CD4-positive, alpha-beta memory T cell (primary cell): ENCODE data around the gene NDUFV1. TPM values are rescaled to one million over a fixed set of nuclear protein-coding genes. Genes with fewer than 3 reads are reported as not detected.
A peak's percentile ranks its signal among the peaks of the same experiment; 100 is the strongest.

Experiments
- CTCF ChIA-PET: fragments of 350-600 bp; sonication (Branson Sonifier 250); formaldehyde crosslinking; loops from one replicate; lab custom pipeline; 2021; ENCODE audit warnings: inconsistent platforms; ENCODE audit not compliant: partially characterized antibody; lab: Charles Lee
- POLR2A ChIA-PET: fragments of 350-600 bp; sonication (Branson Sonifier 250); formaldehyde crosslinking; loops from one replicate; lab custom pipeline; 2021; ENCODE audit not compliant: partially characterized antibody; lab: Charles Lee
- DNase-seq, 5 donors: peaks; one replicate each; pipeline versions ENCODE4 v3.0.0 to v3.0.0-alpha.2; 2020 to 2022; ENCODE audit warnings: mixed read lengths in 1 of 5
- H3K27ac ChIP-seq: one replicate; pipeline ENCODE4 v1.7.0; 2013; ENCODE audit warnings: low read depth, low read length
- H3K27me3 ChIP-seq: 2 replicates; pipeline ENCODE4 v1.7.0; 2013; ENCODE audit warnings: mild to moderate bottlenecking, low read length, moderate library complexity; ENCODE audit not compliant: insufficient read depth
- H3K36me3 ChIP-seq: 2 replicates; pipeline ENCODE4 v1.7.0; 2013; ENCODE audit warnings: mild to moderate bottlenecking, low read length, moderate library complexity; ENCODE audit not compliant: insufficient read depth
- H3K4me1 ChIP-seq: 2 replicates; pipeline ENCODE4 v1.7.0; 2013; ENCODE audit warnings: mild to moderate bottlenecking, low read length, moderate library complexity; ENCODE audit not compliant: insufficient read depth
- H3K4me3 ChIP-seq, 2 donors: one replicate each; pipeline ENCODE4 v1.7.0; 2013; ENCODE audit warnings: low read length in 2 of 2, mild to moderate bottlenecking in 1 of 2
- H3K9me3 ChIP-seq, 2 donors: one replicate each; pipeline ENCODE4 v1.7.0; 2013; ENCODE audit warnings: low read length in 2 of 2, control low read depth in 1 of 2; ENCODE audit not compliant: control insufficient read depth in 1 of 2
- H3K27ac Mint-ChIP-seq, 7 donors: one replicate each; pipeline ENCODE4 v1.8.0; 2020 to 2021; ENCODE audit warnings: mixed read lengths in 7 of 7, mild to moderate bottlenecking in 6 of 7, inconsistent platforms in 3 of 7, moderate library complexity in 3 of 7
- H3K27me3 Mint-ChIP-seq, 2 donors: one replicate each; pipeline ENCODE4 v1.8.0; 2020 to 2021; ENCODE audit warnings: mixed read lengths in 2 of 2
- H3K36me3 Mint-ChIP-seq, 2 donors: one replicate each; pipeline ENCODE4 v1.8.0; 2020 to 2021; ENCODE audit warnings: mixed read lengths in 2 of 2, inconsistent platforms in 1 of 2, mild to moderate bottlenecking in 1 of 2
- H3K4me1 Mint-ChIP-seq, 4 donors: one replicate each; pipeline ENCODE4 v1.8.0; 2020 to 2021; ENCODE audit warnings: mixed read lengths in 4 of 4, mild to moderate bottlenecking in 1 of 4
- H3K4me3 Mint-ChIP-seq, 8 donors: one replicate each; pipeline ENCODE4 v1.8.0; 2020 to 2021; ENCODE audit warnings: mixed read lengths in 8 of 8, mild to moderate bottlenecking in 7 of 8, moderate library complexity in 6 of 8, inconsistent platforms in 3 of 8
- H3K9me3 Mint-ChIP-seq, 8 donors: one replicate each; pipeline ENCODE4 v1.8.0; 2020 to 2021; ENCODE audit warnings: mixed read lengths in 8 of 8, mild to moderate bottlenecking in 5 of 8, inconsistent platforms in 3 of 8, moderate library complexity in 1 of 8
- intact Hi-C: fragments of 100-400 bp; cut with micrococcal nuclease; formaldehyde crosslinking; loops from one replicate; pipeline ENCODE4 v1.15.1; 2023
- polyA plus RNA-seq, 2 donors: library from polyadenylated mRNA; unstranded; fragments of 300-500 nt; fragmentation: Illumina TruSeq; gene quantifications; one replicate each; pipeline ENCODE4 v1.2.3, GENCODE V29; 2021
- total RNA-seq, 2 experiments: library from RNA; stranded (reverse); gene quantifications; one replicate each; pipeline ENCODE4 v1.2.3, GENCODE V29; 2021

NDUFV1 gene
- total and polyA plus RNA-seq, 4 experiments from 2014 or later = 124 to 212 (median 169) TPM

- no peaks in the 10 kb centered on the region for H3K4me1 ChIP-seq
- ChIA-PET CTCF (interaction anchor here (1.2 to 1.8 kb wide), 3 partner anchors 18 to 88 kb away, joined by 3 to 4 read pairs (median 4); no protein-coding TSS in a partner anchor), POLR2A (interaction anchor here (1.1 kb wide), 1 partner anchor 43 kb away, joined by 3 read pairs; no protein-coding TSS in a partner anchor)
- no peak overlapping the region for H3K27ac ChIP-seq
- Mint-ChIP-seq H3K27ac (no peak overlapping the region), H3K4me1 (no peaks in the 10 kb centered on the region), H3K4me3 (no peak overlapping the region), H3K27me3 (peaks cover 14 to 16% of the 10 kb centered on the region in 2 donors), H3K36me3 (no peaks in the 10 kb centered on the region), H3K9me3 (no peaks in the 10 kb centered on the region)
- H3K27me3 ChIP-seq = no peaks in the 10 kb centered on the region
- intact Hi-C loops = no loop called here
- no peaks in the 10 kb centered on the region for H3K9me3 ChIP-seq
- no peak for DNase-seq
- no peak overlapping the region for H3K4me3 ChIP-seq
- no peaks in the 10 kb centered on the region for H3K36me3 ChIP-seq
Observed at GRCh38 chr11:67571443-67571842, 35.3 kb upstream of the NDUFV1 start.

GRCh38 chr11:67572305-67572704 is 34.4 kb upstream of the NDUFV1 start:
- H3K27me3 ChIP-seq = no peaks in the 10 kb centered on the region
- CTCF ChIA-PET = interaction anchor here (0.8 to 1.8 kb wide), 5 partner anchors 19 to 100 kb away, joined by 3 to 4 read pairs (median 3); no protein-coding TSS in a partner anchor
- H3K4me3 ChIP-seq = no peak overlapping the region
- H3K27ac Mint-ChIP-seq = no peak overlapping the region
- no peaks in the 10 kb centered on the region for H3K36me3 ChIP-seq
- no peak for DNase-seq
- no peaks in the 10 kb centered on the region for H3K9me3 ChIP-seq
- no peaks in the 10 kb centered on the region for H3K4me1 Mint-ChIP-seq
- H3K9me3 Mint-ChIP-seq = no peaks in the 10 kb centered on the region
- POLR2A ChIA-PET = interaction anchor here (1.1 kb wide), 1 partner anchor 42 kb away, joined by 3 read pairs; no protein-coding TSS in a partner anchor
- intact Hi-C loops = loop anchor here (1.0 kb wide), 1 partner anchor 87 kb away; no protein-coding TSS in a partner anchor
- H3K4me1 ChIP-seq = no peaks in the 10 kb centered on the region
- H3K27me3 Mint-ChIP-seq = peaks cover 14 to 18% of the 10 kb centered on the region in 2 donors
- H3K4me3 Mint-ChIP-seq = no peak overlapping the region
- no peak overlapping the region for H3K27ac ChIP-seq
- H3K36me3 Mint-ChIP-seq = no peaks in the 10 kb centered on the region

GRCh38 chr11:67572747-67573419 is 33.9 kb upstream of the NDUFV1 start:
- Histone ChIP-seq H3K27me3 (no peaks in the 10 kb centered on the region), H3K4me3 (no peak overlapping the region), H3K9me3 (no peaks in the 10 kb centered on the region), H3K4me1 (no peaks in the 10 kb centered on the region), H3K27ac (no peak overlapping the region), H3K36me3 (no peaks in the 10 kb centered on the region)
- H3K36me3 Mint-ChIP-seq = no peaks in the 10 kb centered on the region
- peak overlapping the region in 1 of 8 donors; percentile 42 for H3K4me3 Mint-ChIP-seq
- intact Hi-C loops = loop anchor here (1.0 kb wide), 1 partner anchor 86 kb away; no protein-coding TSS in a partner anchor
- ChIA-PET POLR2A (interaction anchor here (1.1 kb wide), 1 partner anchor 41 kb away, joined by 3 read pairs; no protein-coding TSS in a partner anchor), CTCF (interaction anchor here (0.5 to 1.8 kb wide), 6 partner anchors 20 to 129 kb away, joined by 3 to 4 read pairs (median 4); no protein-coding TSS in a partner anchor)
- H3K9me3 Mint-ChIP-seq = no peaks in the 10 kb centered on the region
- no peak overlapping the region for H3K27ac Mint-ChIP-seq
- peak in 2 of 5 donors; percentile 23 to 25 for DNase-seq
- H3K27me3 Mint-ChIP-seq = peaks cover 14 to 18% of the 10 kb centered on the region in 2 donors
- no peaks in the 10 kb centered on the region for H3K4me1 Mint-ChIP-seq

GRCh38 chr11:67574938-67575337 is 31.8 kb upstream of the NDUFV1 start:
- DNase-seq = no peak
- Mint-ChIP-seq H3K36me3 (no peaks in the 10 kb centered on the region), H3K27ac (peak overlapping the region in 1 of 7 donors; percentile 55), H3K4me3 (no peak overlapping the region), H3K9me3 (no peaks in the 10 kb centered on the region), H3K27me3 (peaks cover 14 to 18% of the 10 kb centered on the region in 2 donors), H3K4me1 (peaks cover 8 to 11% (median 10%) of the 10 kb centered on the region in 4 donors)
- POLR2A ChIA-PET = no interaction called here
- H3K36me3 ChIP-seq = no peaks in the 10 kb centered on the region
- H3K4me3 ChIP-seq = no peak overlapping the region
- intact Hi-C loops = no loop called here
- peaks cover 9% of the 10 kb centered on the region for H3K4me1 ChIP-seq
- CTCF ChIA-PET = interaction anchor here (1.0 to 1.5 kb wide), 3 partner anchors 9 to 85 kb away, joined by 3 to 4 read pairs (median 3); no protein-coding TSS in a partner anchor
- H3K27me3 ChIP-seq = no peaks in the 10 kb centered on the region
- H3K9me3 ChIP-seq = no peaks in the 10 kb centered on the region
- no peak overlapping the region for H3K27ac ChIP-seq

GRCh38 chr11:67576735-67577475 is 29.8 kb upstream of the NDUFV1 start:
- DNase-seq = no peak
- no peaks in the 10 kb centered on the region for H3K36me3 Mint-ChIP-seq
- Histone ChIP-seq H3K4me3 (no peak overlapping the region), H3K4me1 (peaks cover 9% of the 10 kb centered on the region), H3K27ac (no peak overlapping the region), H3K36me3 (no peaks in the 10 kb centered on the region), H3K9me3 (no peaks in the 10 kb centered on the region), H3K27me3 (no peaks in the 10 kb centered on the region)
- H3K4me1 Mint-ChIP-seq = peaks cover 8 to 12% (median 11%) of the 10 kb centered on the region in 4 donors
- no peaks in the 10 kb centered on the region for H3K9me3 Mint-ChIP-seq
- H3K27me3 Mint-ChIP-seq = peaks cover 10 to 16% of the 10 kb centered on the region in 2 donors
- POLR2A ChIA-PET = no interaction called here
- intact Hi-C loops = no loop called here
- no peak overlapping the region for H3K4me3 Mint-ChIP-seq
- H3K27ac Mint-ChIP-seq = no peak overlapping the region
- CTCF ChIA-PET = no interaction called here

GRCh38 chr11:67577951-67578350 is 28.8 kb upstream of the NDUFV1 start:
- Histone ChIP-seq H3K9me3 (no peaks in the 10 kb centered on the region), H3K4me3 (no peak overlapping the region), H3K27ac (no peak overlapping the region), H3K27me3 (no peaks in the 10 kb centered on the region), H3K36me3 (no peaks in the 10 kb centered on the region), H3K4me1 (peaks cover 19% of the 10 kb centered on the region)
- no peak for DNase-seq
- intact Hi-C loops = no loop called here
- no peak overlapping the region for H3K4me3 Mint-ChIP-seq
- no peaks in the 10 kb centered on the region for H3K9me3 Mint-ChIP-seq
- H3K27me3 Mint-ChIP-seq = peaks cover 8 to 13% of the 10 kb centered on the region in 2 donors
- CTCF ChIA-PET = no interaction called here
- no peaks in the 10 kb centered on the region for H3K36me3 Mint-ChIP-seq
- peaks cover 16 to 22% (median 21%) of the 10 kb centered on the region in 4 donors for H3K4me1 Mint-ChIP-seq
- POLR2A ChIA-PET = interaction anchor here (0.8 kb wide), 1 partner anchor 139 kb away, joined by 3 read pairs; no protein-coding TSS in a partner anchor
- no peak overlapping the region for H3K27ac Mint-ChIP-seq
